ENCODE data around the gene SEC16A. TPM values are rescaled to one million over a fixed set of nuclear protein-coding genes. Genes with fewer than 3 reads are reported as not detected.

Gene SEC16A
- total and polyA plus RNA-seq, 4 donors, result 21.7 to 96.1 (median 66.0) TPM

- Histone ChIP-seq H3K9ac (ENCODE audit: low read depth in 1 of 2, low read length in 2 of 2) (no peak overlapping the region), H3K4me1 (ENCODE audit: control insufficient read depth in 4 of 4, insufficient read depth in 4 of 4, low read length in 3 of 4) (peaks cover 35 to 78% (median 53%) of the 10 kb centered on the region in 4 donors), H3K9me3 (ENCODE audit: control insufficient read depth in 4 of 4, low read length in 3 of 4) (no peaks in the 10 kb centered on the region), H3K27me3 (ENCODE audit: control insufficient read depth in 4 of 4, insufficient read depth in 4 of 4, low read length in 3 of 4) (no peaks in the 10 kb centered on the region), H3K36me3 (ENCODE audit: control insufficient read depth in 4 of 4, insufficient read depth in 3 of 4, low read depth in 1 of 4, low read length in 3 of 4) (peaks cover 0 to 10% (median 0%) of the 10 kb centered on the region in 4 donors), H3K27ac (ENCODE audit: low read depth in 1 of 2, low read length in 2 of 2) (peak overlapping the region; percentile 12 to 46), H3K4me3 (ENCODE audit: low read depth in 1 of 3, low read length in 3 of 3) (no peak overlapping the region)
- TF ChIP-seq RAD21 (IDR thresholded peaks at IDR 0.05), result no peak
- no peak for TF ChIP-seq HNF4A (conservative IDR thresholded peaks at IDR 0.05)
- no peak for TF ChIP-seq SP1 (IDR thresholded peaks at IDR 0.05)
- no peak for TF ChIP-seq EGR1 (IDR thresholded peaks at IDR 0.05; ENCODE audit: low read depth in 2 of 2)
- TF ChIP-seq, protein P1, sequence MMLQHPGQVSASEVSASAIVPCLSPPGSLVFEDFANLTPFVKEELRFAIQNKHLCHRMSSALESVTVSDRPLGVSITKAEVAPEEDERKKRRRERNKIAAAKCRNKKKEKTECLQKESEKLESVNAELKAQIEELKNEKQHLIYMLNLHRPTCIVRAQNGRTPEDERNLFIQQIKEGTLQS (IDR thresholded peaks at IDR 0.05), result no peak
- TF ChIP-seq FOXA1 (IDR thresholded peaks at IDR 0.05), result no peak
- TF ChIP-seq HNF4G (IDR thresholded peaks at IDR 0.05), result no peak
- no peak for TF ChIP-seq YY1 (IDR thresholded peaks at IDR 0.05)
- TF ChIP-seq, protein P2, sequence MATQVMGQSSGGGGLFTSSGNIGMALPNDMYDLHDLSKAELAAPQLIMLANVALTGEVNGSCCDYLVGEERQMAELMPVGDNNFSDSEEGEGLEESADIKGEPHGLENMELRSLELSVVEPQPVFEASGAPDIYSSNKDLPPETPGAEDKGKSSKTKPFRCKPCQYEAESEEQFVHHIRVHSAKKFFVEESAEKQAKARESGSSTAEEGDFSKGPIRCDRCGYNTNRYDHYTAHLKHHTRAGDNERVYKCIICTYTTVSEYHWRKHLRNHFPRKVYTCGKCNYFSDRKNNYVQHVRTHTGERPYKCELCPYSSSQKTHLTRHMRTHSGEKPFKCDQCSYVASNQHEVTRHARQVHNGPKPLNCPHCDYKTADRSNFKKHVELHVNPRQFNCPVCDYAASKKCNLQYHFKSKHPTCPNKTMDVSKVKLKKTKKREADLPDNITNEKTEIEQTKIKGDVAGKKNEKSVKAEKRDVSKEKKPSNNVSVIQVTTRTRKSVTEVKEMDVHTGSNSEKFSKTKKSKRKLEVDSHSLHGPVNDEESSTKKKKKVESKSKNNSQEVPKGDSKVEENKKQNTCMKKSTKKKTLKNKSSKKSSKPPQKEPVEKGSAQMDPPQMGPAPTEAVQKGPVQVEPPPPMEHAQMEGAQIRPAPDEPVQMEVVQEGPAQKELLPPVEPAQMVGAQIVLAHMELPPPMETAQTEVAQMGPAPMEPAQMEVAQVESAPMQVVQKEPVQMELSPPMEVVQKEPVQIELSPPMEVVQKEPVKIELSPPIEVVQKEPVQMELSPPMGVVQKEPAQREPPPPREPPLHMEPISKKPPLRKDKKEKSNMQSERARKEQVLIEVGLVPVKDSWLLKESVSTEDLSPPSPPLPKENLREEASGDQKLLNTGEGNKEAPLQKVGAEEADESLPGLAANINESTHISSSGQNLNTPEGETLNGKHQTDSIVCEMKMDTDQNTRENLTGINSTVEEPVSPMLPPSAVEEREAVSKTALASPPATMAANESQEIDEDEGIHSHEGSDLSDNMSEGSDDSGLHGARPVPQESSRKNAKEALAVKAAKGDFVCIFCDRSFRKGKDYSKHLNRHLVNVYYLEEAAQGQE (IDR thresholded peaks at IDR 0.05), result no peak
- no peak for TF ChIP-seq ZBTB33 (IDR thresholded peaks at IDR 0.05)
- no peak for TF ChIP-seq TAF1 (conservative IDR thresholded peaks at IDR 0.05)
- TF ChIP-seq MAX (IDR thresholded peaks at IDR 0.05), result no peak
- no peak for TF ChIP-seq GABPA (IDR thresholded peaks at IDR 0.05 in 1 of 2, conservative IDR thresholded peaks at IDR 0.05 in 1 of 2)
- no peak for TF ChIP-seq JUND (IDR thresholded peaks at IDR 0.05)
- no peak for TF ChIP-seq NR2F2 (IDR thresholded peaks at IDR 0.05)
- no peak for TF ChIP-seq CTCF (IDR thresholded peaks at IDR 0.05; ENCODE audit: low read depth, low read length, missing input control)
- no peak for TF ChIP-seq FOXA2 (IDR thresholded peaks at IDR 0.05)
- no peak for TF ChIP-seq RXRA (IDR thresholded peaks at IDR 0.05)
- WGBS, result 61% methylated on average over 30 of the region's 30 CpGs
- DNase-seq (ENCODE audit: low spot score), result no peak
Measured at GRCh38 chr9:136525841-136526499, 43.1 kb upstream of the SEC16A start.

All from liver (tissue), 9 donors.